AG10803 (cell line): ENCODE data around the gene OR5H2.

Experiments used
- DNase-seq: peaks from one replicate; pipeline ENCODE4 v3.0.0; 2010; ENCODE audit warnings: low read depth
- H3K4me3 ChIP-seq: 2 replicates; pipeline ENCODE4 v1.5.1; 2011; ENCODE audit warnings: mild to moderate bottlenecking, low read length, control low read depth
- TF ChIP-seq, protein P1 (sequence below): conservative IDR thresholded peaks from 2 replicates; pipeline ENCODE4 v1.5.1; 2011; ENCODE audit warnings: mild to moderate bottlenecking, low read length, control low read depth, inconsistent platforms

OR5H2 gene

DNA sequence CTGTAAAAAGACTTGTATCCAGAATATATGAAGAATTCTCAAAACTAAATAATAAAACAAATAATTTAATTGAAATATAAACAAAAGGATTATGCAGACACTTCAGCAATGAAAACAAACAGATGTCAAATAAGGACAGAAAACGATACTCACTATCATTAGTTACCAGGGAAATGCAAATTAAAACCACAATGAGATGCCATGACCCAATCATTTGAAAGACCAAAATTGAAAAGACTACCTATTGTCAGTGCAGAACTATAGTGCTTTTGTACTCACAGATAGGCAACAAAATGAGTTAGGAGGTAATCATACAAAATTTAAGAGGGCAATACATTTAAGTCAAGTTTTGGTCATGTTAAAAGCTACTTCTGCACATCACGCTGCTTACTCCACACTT lies 39.8 kb downstream of the OR5H2 start:
- TF ChIP-seq, protein P1, sequence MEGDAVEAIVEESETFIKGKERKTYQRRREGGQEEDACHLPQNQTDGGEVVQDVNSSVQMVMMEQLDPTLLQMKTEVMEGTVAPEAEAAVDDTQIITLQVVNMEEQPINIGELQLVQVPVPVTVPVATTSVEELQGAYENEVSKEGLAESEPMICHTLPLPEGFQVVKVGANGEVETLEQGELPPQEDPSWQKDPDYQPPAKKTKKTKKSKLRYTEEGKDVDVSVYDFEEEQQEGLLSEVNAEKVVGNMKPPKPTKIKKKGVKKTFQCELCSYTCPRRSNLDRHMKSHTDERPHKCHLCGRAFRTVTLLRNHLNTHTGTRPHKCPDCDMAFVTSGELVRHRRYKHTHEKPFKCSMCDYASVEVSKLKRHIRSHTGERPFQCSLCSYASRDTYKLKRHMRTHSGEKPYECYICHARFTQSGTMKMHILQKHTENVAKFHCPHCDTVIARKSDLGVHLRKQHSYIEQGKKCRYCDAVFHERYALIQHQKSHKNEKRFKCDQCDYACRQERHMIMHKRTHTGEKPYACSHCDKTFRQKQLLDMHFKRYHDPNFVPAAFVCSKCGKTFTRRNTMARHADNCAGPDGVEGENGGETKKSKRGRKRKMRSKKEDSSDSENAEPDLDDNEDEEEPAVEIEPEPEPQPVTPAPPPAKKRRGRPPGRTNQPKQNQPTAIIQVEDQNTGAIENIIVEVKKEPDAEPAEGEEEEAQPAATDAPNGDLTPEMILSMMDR: no peak
- no peak for DNase-seq
- H3K4me3 ChIP-seq: no peak overlapping the region

DNA sequence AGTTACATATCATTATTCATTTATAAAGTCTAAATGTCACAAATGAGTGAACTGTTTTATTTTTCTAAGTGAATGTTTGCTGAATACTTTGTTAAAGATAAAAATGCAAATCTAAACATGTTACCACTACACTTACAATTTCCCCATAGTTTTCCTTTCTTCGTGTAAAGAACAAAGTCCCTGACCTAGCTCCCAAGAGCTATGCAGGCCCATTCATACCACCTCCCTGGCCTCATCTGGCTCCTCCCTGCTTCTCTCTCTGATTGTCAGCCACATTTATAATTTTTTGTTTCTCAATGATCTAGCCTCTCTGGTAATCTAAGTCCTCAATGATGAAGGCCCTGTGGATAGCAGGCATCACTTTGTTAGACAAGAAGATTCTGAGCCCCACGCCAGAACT lies 40.4 kb downstream of the OR5H2 start:
- no peak overlapping the region for H3K4me3 ChIP-seq
- no peak for DNase-seq
- TF ChIP-seq, protein P1: no peak

DNA sequence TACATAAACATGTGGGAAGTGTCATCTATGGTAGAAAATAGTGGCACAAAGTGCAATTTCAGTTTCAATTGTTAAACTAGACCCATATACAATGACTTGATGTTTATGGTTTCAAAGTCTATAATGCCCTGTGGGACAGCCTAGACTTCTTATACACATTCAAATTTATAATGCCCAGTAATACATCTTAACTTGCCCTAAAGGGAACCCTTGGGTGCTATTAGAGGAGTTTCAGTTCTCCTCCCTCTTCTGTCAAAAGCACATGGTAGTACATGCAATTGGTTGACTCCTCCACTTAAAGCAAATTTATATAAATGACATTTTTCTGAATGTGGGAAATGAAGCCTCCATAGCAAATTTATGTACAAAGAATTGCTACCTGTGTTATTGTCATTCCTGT lies 41.1 kb downstream of the OR5H2 start:
- DNase-seq: no peak
- TF ChIP-seq, protein P1: no peak

DNA sequence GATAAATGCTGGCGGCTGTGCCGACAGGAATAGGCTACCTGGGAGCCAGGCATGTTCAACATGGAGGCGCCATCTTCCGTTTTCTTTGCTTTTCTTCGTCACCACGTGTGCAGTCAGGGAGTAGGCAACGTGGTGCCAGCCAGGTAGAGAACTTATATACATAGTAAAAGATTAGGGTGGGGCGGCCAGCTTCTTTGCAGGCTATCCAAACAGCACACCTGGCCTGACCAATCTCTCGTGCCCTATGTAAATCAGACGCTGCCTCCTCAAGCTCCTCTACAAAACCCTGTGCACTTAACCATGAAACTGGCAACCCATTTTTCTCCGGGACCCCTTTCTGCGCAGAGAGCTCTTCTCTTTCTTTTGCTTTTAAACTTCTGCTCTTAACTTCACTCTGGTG lies 42.8 kb downstream of the OR5H2 start:
- DNase-seq: no peak
- TF ChIP-seq, protein P1: no peak
- H3K4me3 ChIP-seq: no peak overlapping the region

More for the DNA sequence above, 41.1 kb downstream of the OR5H2 start:
- H3K4me3 ChIP-seq: no peak overlapping the region

DNA sequence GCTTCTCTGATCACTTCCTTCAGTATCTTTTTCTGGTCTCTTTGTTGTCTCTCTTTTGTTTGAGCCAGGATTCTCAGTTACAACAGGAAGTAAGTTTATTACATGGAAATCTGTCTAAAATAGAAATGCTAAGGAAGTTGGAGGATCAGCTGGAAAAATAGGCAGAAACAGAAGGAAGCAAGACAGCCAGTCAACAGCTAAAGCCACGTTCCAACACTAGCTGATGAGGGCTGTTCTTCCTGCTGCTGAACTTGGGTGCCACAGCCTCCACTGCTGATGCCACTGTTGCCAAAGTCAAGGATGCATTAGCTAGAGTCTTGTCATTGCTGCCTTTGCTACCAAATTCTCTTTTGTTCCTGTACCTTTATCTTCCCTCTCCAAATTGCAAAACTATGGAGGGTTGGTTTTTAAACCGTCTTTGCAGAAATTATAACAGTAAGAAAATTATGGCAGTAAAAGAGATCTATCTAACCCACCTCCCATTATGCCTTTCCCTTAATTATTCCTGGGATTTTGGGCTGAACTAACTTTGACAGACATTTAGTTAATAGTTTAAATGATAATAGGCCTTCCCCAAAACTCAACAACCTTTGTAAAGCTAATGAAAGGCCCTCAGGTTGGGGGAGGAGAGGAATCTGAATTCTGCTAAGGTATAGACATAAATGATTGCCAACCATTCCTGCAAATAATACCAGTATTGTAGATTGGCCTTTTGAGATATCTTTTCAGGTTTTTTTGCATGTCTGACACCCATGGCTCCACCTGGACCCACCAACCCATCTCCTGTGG lies 44.0 kb downstream of the OR5H2 start:
- no peak overlapping the region for H3K4me3 ChIP-seq
- no peak for DNase-seq
- TF ChIP-seq, protein P1: no peak

DNA sequence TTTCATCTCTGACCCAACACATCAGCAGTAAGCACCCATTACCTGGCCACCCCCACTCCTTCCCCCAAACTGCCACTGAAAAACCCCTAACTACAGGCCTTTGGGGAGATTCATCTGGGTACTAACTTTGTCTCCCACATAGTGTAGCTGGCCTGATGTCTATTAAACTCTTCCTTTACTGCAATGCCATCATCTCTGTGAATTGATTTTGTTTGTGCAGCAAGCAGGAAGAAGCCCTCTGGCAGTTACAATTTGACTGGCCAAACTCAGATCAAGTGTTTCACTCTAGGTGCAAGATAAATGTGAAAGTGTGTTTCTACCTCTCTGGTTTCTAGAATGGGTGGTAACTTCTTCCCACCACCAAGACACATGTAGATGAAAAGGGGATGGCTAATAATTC lies 44.6 kb downstream of the OR5H2 start:
- DNase-seq: no peak
- TF ChIP-seq, protein P1: no peak
- H3K4me3 ChIP-seq: no peak overlapping the region

DNA sequence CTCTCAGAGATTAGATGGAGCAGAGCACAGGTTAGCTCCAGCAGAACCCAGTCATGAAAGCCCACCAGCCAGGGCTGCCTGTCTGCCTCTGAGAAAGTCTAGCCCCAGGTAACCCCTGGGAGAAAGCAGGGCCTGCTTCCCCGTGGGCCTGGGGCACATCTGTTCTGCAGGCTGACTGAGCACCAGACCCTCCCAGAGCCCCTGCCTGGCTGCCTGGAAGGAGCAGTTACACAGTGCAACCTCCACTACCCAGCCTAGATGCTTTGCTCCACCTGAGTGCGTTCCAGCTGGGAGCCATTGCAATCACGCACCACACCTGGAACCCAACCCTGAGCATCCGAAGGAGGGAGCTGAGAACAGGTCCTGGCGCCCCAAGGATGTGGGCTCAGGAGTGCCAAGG lies 46.6 kb downstream of the OR5H2 start:
- H3K4me3 ChIP-seq: no peak overlapping the region
- no peak for DNase-seq
- TF ChIP-seq, protein P1: no peak
